Measurements from ENCODE around the gene PDGFA. TPM values are rescaled to one million over a fixed set of nuclear protein-coding genes. Genes with fewer than 3 reads are reported as not detected.

PDGFA gene
- total and polyA plus RNA-seq, 9 donors, result 3.7 to 35.5 (median 8.7) TPM

GRCh38 chr7:481219-481930, 38.3 kb downstream of the PDGFA start:
- Histone ChIP-seq H3K9me3 (no peaks in the 10 kb centered on the region), H3K4me3 (no peak overlapping the region), H3K27ac (no peak overlapping the region), H3K4me1 (ENCODE audit: insufficient read depth) (no peaks in the 10 kb centered on the region), H3K36me3 (no peaks in the 10 kb centered on the region), H3K27me3 (no peaks in the 10 kb centered on the region)
- intact Hi-C loops (cut with DNase I), result no loop called here
- TF ChIP-seq EP300 (IDR thresholded peaks at IDR 0.05) (no peak), POLR2A (IDR thresholded peaks at IDR 0.05) (no peak), CTCF (IDR thresholded peaks at IDR 0.05) (no peak)
- 86 to 90% (median 87%) methylated on average over 9 to 15 of the region's 15 CpGs for WGBS, 3 donors
- peak in 1 of 5 donors; percentile 13 for DNase-seq

GRCh38 chr7:480531-481218, 39.0 kb downstream of the PDGFA start:
- intact Hi-C loops (cut with DNase I), result no loop called here
- no peaks in the 10 kb centered on the region for H3K4me1 ChIP-seq (ENCODE audit: insufficient read depth)
- H3K9me3 ChIP-seq, result no peaks in the 10 kb centered on the region
- no peak overlapping the region for H3K4me3 ChIP-seq
- TF ChIP-seq CTCF (IDR thresholded peaks at IDR 0.05) (no peak), POLR2A (IDR thresholded peaks at IDR 0.05) (no peak), EP300 (IDR thresholded peaks at IDR 0.05) (no peak)
- no peak overlapping the region for H3K27ac ChIP-seq
- WGBS, 3 donors, result 58 to 65% (median 58%) methylated on average over 14 of the region's 14 CpGs
- DNase-seq, result peak in 1 of 5 donors; percentile 38
- no peaks in the 10 kb centered on the region for H3K36me3 ChIP-seq
- no peaks in the 10 kb centered on the region for H3K27me3 ChIP-seq

- no peak overlapping the region for H3K4me3 ChIP-seq
- peak in 1 of 5 donors; percentile 27 for DNase-seq
- H3K27me3 ChIP-seq, result no peaks in the 10 kb centered on the region
- no peaks in the 10 kb centered on the region for H3K36me3 ChIP-seq
- intact Hi-C loops (cut with DNase I), result no loop called here
- 54 to 75% (median 70%) methylated on average over 15 of the region's 15 CpGs for WGBS, 3 donors
- H3K9me3 ChIP-seq, result no peaks in the 10 kb centered on the region
- H3K27ac ChIP-seq, result no peak overlapping the region
- TF ChIP-seq CTCF (IDR thresholded peaks at IDR 0.05) (no peak), EP300 (IDR thresholded peaks at IDR 0.05) (no peak), POLR2A (IDR thresholded peaks at IDR 0.05) (no peak)
- no peaks in the 10 kb centered on the region for H3K4me1 ChIP-seq (ENCODE audit: insufficient read depth)
Observed at GRCh38 chr7:479948-480499, 39.6 kb downstream of the PDGFA start.

- no peaks in the 10 kb centered on the region for H3K4me1 ChIP-seq (ENCODE audit: insufficient read depth)
- no peaks in the 10 kb centered on the region for H3K9me3 ChIP-seq
- no peaks in the 10 kb centered on the region for H3K27me3 ChIP-seq
- intact Hi-C loops (cut with DNase I), result no loop called here
- H3K27ac ChIP-seq, result no peak overlapping the region
- WGBS, 3 donors, result 61 to 69% (median 67%) methylated on average over 20 of the region's 20 CpGs
- no peak for TF ChIP-seq CTCF (IDR thresholded peaks at IDR 0.05)
- no peak for TF ChIP-seq POLR2A (IDR thresholded peaks at IDR 0.05)
- no peak for TF ChIP-seq EP300 (IDR thresholded peaks at IDR 0.05)
- no peak overlapping the region for H3K4me3 ChIP-seq
- H3K36me3 ChIP-seq, result no peaks in the 10 kb centered on the region
- DNase-seq, result peak in 1 of 5 donors; percentile 17
Observed at GRCh38 chr7:479115-479947, 40.3 kb downstream of the PDGFA start.

Measured in ovary (tissue), 9 donors.